C4-2B (cell line): ENCODE results near the gene COPRS.
"Not testable (repeated sequence)": the region's sequence is repeated elsewhere in the genome, so short reads cannot be mapped to it uniquely, and the experiment has no call there.

ENCODE experiments used
- H3K27ac ChIP-seq: fragments of 450-650 bp; 2 replicates; pipeline ENCODE4 v1.5.1; 2017
- CTCF ChIP-seq: fragments of 450-650 bp; conservative IDR thresholded peaks from 2 replicates; pipeline ENCODE4 v1.5.1; 2017; ENCODE audit warnings: mild to moderate bottlenecking
- ZFX ChIP-seq: fragments of 450-650 bp; IDR thresholded peaks from 2 replicates; pipeline ENCODE4 v1.6.1; 2017

COPRS gene

DNA sequence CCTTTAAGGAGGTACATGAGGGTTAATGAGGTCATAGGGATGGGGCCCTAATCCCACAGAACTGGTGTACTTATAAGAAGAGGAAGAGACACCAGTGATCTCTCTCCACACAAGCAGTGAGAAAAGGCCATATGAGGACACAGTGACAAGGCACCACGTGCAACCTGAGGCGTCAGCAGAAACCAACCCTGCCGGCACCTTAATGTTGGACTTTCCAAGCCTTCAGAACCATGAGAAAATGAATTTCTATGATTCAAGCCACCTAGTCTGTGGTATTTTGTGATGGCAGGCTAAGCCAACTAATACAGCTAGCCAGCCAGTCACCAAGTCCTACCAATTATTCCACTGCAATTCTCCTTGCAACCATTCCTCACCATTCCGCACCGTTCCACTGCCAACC lies 39.5 kb downstream of the COPRS start:
- no peak overlapping the region for H3K27ac ChIP-seq
- TF ChIP-seq CTCF: no peak
- TF ChIP-seq ZFX: no peak

- not testable (repeated sequence) for H3K27ac ChIP-seq
Measured at GRCh38 chr17:31818863-31819262, 40.2 kb downstream of the COPRS start.

- no peak overlapping the region for H3K27ac ChIP-seq
- no peak for TF ChIP-seq ZFX
- no peak for TF ChIP-seq CTCF
Measured at GRCh38 chr17:31815212-31815730, 43.8 kb downstream of the COPRS start.

GRCh38 chr17:31811101-31811500 lies 47.9 kb downstream of the COPRS start:
- peak overlapping the region; percentile 74 for H3K27ac ChIP-seq
- TF ChIP-seq ZFX (no peak), CTCF (no peak)

DNA sequence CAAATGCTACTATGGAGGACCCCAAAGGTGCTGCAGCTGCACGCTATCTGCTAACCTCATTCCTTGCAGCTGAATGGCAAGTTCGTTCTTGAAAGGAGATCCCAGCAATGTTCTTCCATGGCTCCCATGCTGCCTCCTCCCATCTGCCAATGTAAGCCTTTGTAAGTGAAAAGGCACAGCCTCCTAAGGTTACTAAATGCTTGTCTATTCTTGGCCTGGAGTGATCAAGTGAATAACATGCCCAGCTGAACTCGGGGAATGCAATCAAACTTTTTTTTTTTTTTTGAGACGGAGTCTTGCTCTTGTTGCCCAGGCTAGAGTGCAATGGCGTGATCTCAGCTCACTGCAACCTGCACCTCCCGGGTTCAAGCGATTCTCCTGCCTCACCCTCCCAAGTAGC lies 49.2 kb downstream of the COPRS start:
- peak overlapping the region; percentile 23; the same call in 1 of the 2 replicates for H3K27ac ChIP-seq

GRCh38 chr17:31808521-31809050 lies 50.5 kb downstream of the COPRS start:
- no peak overlapping the region for H3K27ac ChIP-seq
- TF ChIP-seq CTCF (no peak), ZFX (no peak)

DNA sequence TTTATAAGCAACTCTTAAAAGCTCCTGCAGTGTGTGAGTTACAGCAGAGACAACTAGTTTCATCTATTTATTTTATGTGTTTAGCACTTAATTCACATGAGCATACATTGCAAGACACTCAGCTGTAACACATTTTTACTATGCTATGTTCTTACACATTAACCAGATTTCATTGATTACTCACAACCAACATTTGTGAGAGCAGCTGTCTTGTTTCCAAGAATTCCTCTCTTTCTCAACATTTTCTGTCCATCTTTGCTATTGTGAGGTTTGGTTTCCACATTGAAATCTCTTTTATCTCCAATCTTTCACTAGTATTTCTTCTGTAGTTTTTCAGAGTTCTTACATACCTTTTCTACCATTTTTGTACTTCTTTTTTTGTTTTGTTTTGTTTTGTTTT lies 51.2 kb downstream of the COPRS start:
- no peak overlapping the region for H3K27ac ChIP-seq
- no peak for TF ChIP-seq ZFX
- no peak for TF ChIP-seq CTCF

- H3K27ac ChIP-seq: no peak overlapping the region
- no peak for TF ChIP-seq ZFX
- TF ChIP-seq CTCF: no peak
Measured at GRCh38 chr17:31806921-31807320, 52.1 kb downstream of the COPRS start.
